Activated naive CD8-positive, alpha-beta T cell treated with anti-CD3 and anti-CD28 coated beads, Interleukin-2, amount 10 ng/mL, durations not matched to agents 7 days and 5 days (primary cell): ENCODE measurements around the gene EDA. TPM values are rescaled to one million over a fixed set of nuclear protein-coding genes. Genes with fewer than 3 reads are reported as not detected.

Experiments
- ATAC-seq: fragments of 150-1000 bp; cut with Tn5 transposase; one replicate; pipeline ENCODE4 v1.10.0; 2021; ENCODE audit warnings: low read depth, moderate library complexity
- POLR2A ChIA-PET: fragments of 350-600 bp; sonication (Branson Sonifier 250); formaldehyde crosslinking; loops from one replicate; lab custom pipeline; 2021; ENCODE audit warnings: antibody characterized with exemption; lab: Charles Lee
- DNase-seq: peaks from one replicate; pipeline ENCODE4 v3.0.0; 2021
- H3K27ac Mint-ChIP-seq: one replicate; pipeline ENCODE4 v1.8.0; 2022; ENCODE audit warnings: mild to moderate bottlenecking, mixed read lengths
- H3K27me3 Mint-ChIP-seq: one replicate; pipeline ENCODE4 v1.8.0; 2022; ENCODE audit warnings: mild to moderate bottlenecking, moderate library complexity, mixed read lengths
- H3K36me3 Mint-ChIP-seq: one replicate; pipeline ENCODE4 v1.8.0; 2021; ENCODE audit warnings: mild to moderate bottlenecking, mixed read lengths
- H3K4me1 Mint-ChIP-seq: one replicate; pipeline ENCODE4 v1.8.0; 2021; ENCODE audit warnings: mixed read lengths
- H3K4me3 Mint-ChIP-seq: one replicate; pipeline ENCODE4 v1.8.0; 2022; ENCODE audit warnings: mild to moderate bottlenecking, moderate library complexity, mixed read lengths
- H3K9me3 Mint-ChIP-seq: one replicate; pipeline ENCODE4 v1.8.0; 2021; ENCODE audit warnings: mixed read lengths
- total RNA-seq, 2 experiments: library from RNA; stranded (reverse); gene quantifications; one replicate each; pipeline ENCODE4 v1.2.3, GENCODE V29; 2021

The EDA gene
- total RNA-seq, 2 experiments from 2014 or later, result 0.94 to 2.3 TPM

DNA sequence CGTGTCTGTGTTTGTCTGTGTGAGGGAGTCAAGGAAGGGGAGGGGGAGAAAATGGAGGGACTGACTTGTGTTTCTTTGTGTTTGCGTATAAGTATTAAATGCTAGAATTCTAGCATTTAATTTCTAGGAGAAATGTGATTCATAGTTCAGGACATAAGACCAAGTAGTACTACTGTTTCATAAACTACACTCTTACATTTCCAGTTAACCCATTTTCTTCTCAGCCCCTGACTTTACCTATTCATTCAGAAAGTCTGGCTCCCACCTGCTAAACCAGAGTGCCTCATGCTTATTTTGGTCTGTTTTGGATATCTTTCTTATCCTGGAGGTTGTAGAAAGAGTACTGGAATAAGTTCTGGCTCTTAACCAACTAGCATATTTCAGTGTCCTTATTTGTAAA lies 14.2 kb downstream of the EDA start:
- DNase-seq, result no peak
- H3K4me3 Mint-ChIP-seq, result no peak overlapping the region
- H3K27me3 Mint-ChIP-seq, result no peaks in the 10 kb centered on the region
- H3K4me1 Mint-ChIP-seq, result peaks cover 8% of the 10 kb centered on the region
- no peaks in the 10 kb centered on the region for H3K36me3 Mint-ChIP-seq
- H3K9me3 Mint-ChIP-seq, result no peaks in the 10 kb centered on the region
- no peak for ATAC-seq
- no peak overlapping the region for H3K27ac Mint-ChIP-seq
- POLR2A ChIA-PET, result no interaction called here

GRCh38 chrX:69664693-69665092 lies 48.8 kb downstream of the EDA start:
- ATAC-seq, result no peak
- no peak overlapping the region for H3K4me3 Mint-ChIP-seq
- H3K4me1 Mint-ChIP-seq, result no peaks in the 10 kb centered on the region
- H3K9me3 Mint-ChIP-seq, result peaks cover 3% of the 10 kb centered on the region
- H3K27me3 Mint-ChIP-seq, result no peaks in the 10 kb centered on the region
- POLR2A ChIA-PET, result no interaction called here
- DNase-seq, result no peak
- H3K36me3 Mint-ChIP-seq, result no peaks in the 10 kb centered on the region
- no peak overlapping the region for H3K27ac Mint-ChIP-seq

GRCh38 chrX:69670001-69670555 lies 54.2 kb downstream of the EDA start:
- Mint-ChIP-seq H3K27ac (no peak overlapping the region), H3K27me3 (no peaks in the 10 kb centered on the region), H3K4me1 (no peaks in the 10 kb centered on the region), H3K4me3 (no peak overlapping the region), H3K36me3 (no peaks in the 10 kb centered on the region), H3K9me3 (peaks cover 9% of the 10 kb centered on the region)
- POLR2A ChIA-PET, result no interaction called here
- ATAC-seq (no peak), DNase-seq (no peak)

GRCh38 chrX:69674891-69675290 lies 59.0 kb downstream of the EDA start:
- H3K4me3 Mint-ChIP-seq, result no peak overlapping the region
- no peak for DNase-seq
- POLR2A ChIA-PET, result no interaction called here
- no peaks in the 10 kb centered on the region for H3K36me3 Mint-ChIP-seq
- H3K4me1 Mint-ChIP-seq, result no peaks in the 10 kb centered on the region
- no peak overlapping the region for H3K27ac Mint-ChIP-seq
- no peak for ATAC-seq
- peaks cover 11% of the 10 kb centered on the region for H3K9me3 Mint-ChIP-seq
- H3K27me3 Mint-ChIP-seq, result no peaks in the 10 kb centered on the region

- Mint-ChIP-seq H3K4me1 (no peaks in the 10 kb centered on the region), H3K4me3 (no peak overlapping the region), H3K9me3 (no peaks in the 10 kb centered on the region), H3K27ac (no peak overlapping the region), H3K27me3 (no peaks in the 10 kb centered on the region), H3K36me3 (no peaks in the 10 kb centered on the region)
- POLR2A ChIA-PET, result no interaction called here
- no peak for DNase-seq
- ATAC-seq, result no peak
These were observed 89.9 kb downstream of the EDA start for GRCh38 chrX:69705818-69706217.

DNA sequence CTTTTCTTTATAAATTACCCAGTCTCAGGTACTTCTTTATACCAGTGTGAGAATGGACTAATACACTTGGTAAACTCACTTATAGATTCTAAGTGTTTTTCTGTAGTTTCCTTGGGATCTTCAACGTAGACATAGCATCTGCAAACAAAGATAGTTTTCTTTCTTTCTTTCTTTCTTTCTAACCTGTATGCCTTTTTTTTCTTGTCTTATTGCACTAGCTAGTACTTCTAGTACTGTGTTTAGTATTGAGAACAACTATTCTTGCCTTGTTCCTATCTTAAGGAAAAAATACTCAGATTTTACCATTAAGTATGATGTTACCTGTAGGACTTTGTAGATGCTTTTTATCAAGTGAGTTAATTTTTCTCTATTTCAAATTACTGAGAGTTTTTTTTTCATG lies 102.2 kb downstream of the EDA start:
- DNase-seq (no peak), ATAC-seq (no peak)
- Mint-ChIP-seq H3K9me3 (peaks cover 4% of the 10 kb centered on the region), H3K4me3 (no peak overlapping the region), H3K27me3 (no peaks in the 10 kb centered on the region), H3K27ac (no peak overlapping the region), H3K36me3 (no peaks in the 10 kb centered on the region), H3K4me1 (no peaks in the 10 kb centered on the region)
- POLR2A ChIA-PET, result no interaction called here

DNA sequence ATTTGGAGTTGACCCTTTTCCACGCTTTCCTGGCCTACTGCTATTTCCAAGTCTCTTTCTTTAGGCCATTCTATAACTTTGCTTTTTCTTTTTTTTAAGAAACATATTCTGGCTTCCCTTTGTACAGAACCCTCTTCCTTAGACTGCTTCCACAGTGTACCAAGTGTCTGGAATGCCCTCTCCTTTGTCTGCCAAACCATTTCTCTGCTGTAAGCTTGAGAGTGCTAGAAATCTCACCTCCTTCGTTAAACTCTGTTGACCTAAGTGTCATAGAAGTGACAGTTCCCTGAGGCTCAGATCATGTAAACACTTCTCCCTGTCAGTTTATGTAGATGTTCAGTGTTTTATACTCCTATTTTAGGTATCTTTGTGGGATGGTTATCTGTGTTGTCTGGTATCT lies 108.4 kb downstream of the EDA start:
- Mint-ChIP-seq H3K27me3 (no peaks in the 10 kb centered on the region), H3K9me3 (no peaks in the 10 kb centered on the region), H3K36me3 (no peaks in the 10 kb centered on the region), H3K4me3 (no peak overlapping the region), H3K4me1 (no peaks in the 10 kb centered on the region), H3K27ac (no peak overlapping the region)
- POLR2A ChIA-PET, result no interaction called here
- DNase-seq, result no peak
- no peak for ATAC-seq

GRCh38 chrX:69740317-69740716 lies 124.4 kb downstream of the EDA start:
- DNase-seq, result no peak
- Mint-ChIP-seq H3K4me1 (no peaks in the 10 kb centered on the region), H3K36me3 (no peaks in the 10 kb centered on the region)

DNA sequence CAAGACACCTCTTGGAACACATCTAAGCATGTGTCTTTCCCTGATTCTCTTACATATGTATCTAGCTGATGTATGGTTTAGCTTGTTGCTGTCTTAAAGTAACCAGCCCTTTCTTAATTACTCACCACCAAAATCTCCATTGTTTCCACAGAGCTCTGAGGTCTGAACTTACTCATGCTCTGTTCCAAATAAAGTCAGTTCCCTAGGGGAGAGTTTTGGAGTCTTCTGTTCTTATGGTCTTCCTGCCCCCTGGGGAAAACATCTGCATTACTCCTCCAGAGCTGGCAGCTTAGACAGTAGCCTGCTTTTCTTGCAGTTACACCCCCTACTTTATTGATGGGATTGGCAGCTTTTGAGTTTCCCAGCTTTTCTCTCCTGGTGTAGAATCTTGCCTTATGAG lies 125.8 kb downstream of the EDA start:
- DNase-seq (no peak), ATAC-seq (no peak)
- POLR2A ChIA-PET, result no interaction called here
- Mint-ChIP-seq H3K9me3 (peaks cover 1% of the 10 kb centered on the region), H3K36me3 (no peaks in the 10 kb centered on the region), H3K27ac (no peak overlapping the region), H3K4me3 (no peak overlapping the region), H3K4me1 (no peaks in the 10 kb centered on the region), H3K27me3 (no peaks in the 10 kb centered on the region)

More at GRCh38 chrX:69740317-69740716, 124.4 kb downstream of the EDA start:
- ATAC-seq, result no peak
- no peak overlapping the region for H3K27ac Mint-ChIP-seq
- POLR2A ChIA-PET, result no interaction called here
- no peaks in the 10 kb centered on the region for H3K27me3 Mint-ChIP-seq
- H3K4me3 Mint-ChIP-seq, result no peak overlapping the region
- H3K9me3 Mint-ChIP-seq, result peaks cover 1% of the 10 kb centered on the region

DNA sequence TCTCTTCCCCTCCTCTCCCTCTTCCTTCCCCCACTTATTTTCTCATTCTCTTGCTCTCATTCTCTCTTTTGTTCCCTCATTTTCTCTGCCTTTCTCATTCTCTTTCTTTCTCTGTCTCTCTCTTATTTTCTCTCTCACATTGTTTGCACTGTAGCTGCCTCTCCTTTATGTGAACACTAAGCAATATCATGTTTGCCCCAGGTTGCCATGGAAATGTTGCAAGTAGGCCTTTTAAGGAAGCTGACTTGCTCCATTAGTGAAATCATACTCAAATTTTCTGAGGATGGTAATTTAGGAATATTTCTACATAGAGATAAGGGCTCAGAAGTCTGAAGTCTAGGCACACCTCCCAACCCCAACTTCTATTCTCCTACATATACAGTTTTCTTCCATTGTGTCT lies 130.1 kb downstream of the EDA start:
- H3K4me1 Mint-ChIP-seq, result no peaks in the 10 kb centered on the region
- ATAC-seq (no peak), DNase-seq (no peak)
- POLR2A ChIA-PET, result no interaction called here
- H3K36me3 Mint-ChIP-seq, result no peaks in the 10 kb centered on the region
- H3K4me3 Mint-ChIP-seq, result no peak overlapping the region
- H3K27me3 Mint-ChIP-seq, result no peaks in the 10 kb centered on the region
- peaks cover 1% of the 10 kb centered on the region for H3K9me3 Mint-ChIP-seq
- H3K27ac Mint-ChIP-seq, result no peak overlapping the region

DNA sequence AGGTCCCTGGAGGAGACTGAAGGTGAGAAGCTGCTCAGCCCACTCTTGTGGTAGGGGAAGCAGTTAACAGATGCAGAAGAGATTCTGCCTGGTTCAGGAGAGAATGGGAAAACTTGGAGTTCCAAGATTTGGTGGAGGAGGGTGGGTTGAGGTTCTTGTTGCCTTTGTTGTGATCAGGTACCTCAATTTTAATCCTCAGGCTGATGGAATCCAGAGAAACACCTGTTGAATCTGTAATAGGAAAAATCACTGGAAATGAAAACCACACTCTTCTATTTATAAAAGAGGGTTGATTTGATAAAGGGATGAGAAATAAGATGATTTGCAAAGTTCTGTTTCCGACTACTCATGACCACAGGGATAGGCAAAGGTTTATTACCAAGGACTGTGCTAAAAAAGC lies 132.1 kb downstream of the EDA start:
- ATAC-seq, result no peak
- H3K27ac Mint-ChIP-seq, result no peak overlapping the region
- no peaks in the 10 kb centered on the region for H3K27me3 Mint-ChIP-seq
- H3K4me3 Mint-ChIP-seq, result no peak overlapping the region
- no peak for DNase-seq
- H3K9me3 Mint-ChIP-seq, result no peaks in the 10 kb centered on the region
- POLR2A ChIA-PET, result no interaction called here
- no peaks in the 10 kb centered on the region for H3K36me3 Mint-ChIP-seq
- no peaks in the 10 kb centered on the region for H3K4me1 Mint-ChIP-seq

DNA sequence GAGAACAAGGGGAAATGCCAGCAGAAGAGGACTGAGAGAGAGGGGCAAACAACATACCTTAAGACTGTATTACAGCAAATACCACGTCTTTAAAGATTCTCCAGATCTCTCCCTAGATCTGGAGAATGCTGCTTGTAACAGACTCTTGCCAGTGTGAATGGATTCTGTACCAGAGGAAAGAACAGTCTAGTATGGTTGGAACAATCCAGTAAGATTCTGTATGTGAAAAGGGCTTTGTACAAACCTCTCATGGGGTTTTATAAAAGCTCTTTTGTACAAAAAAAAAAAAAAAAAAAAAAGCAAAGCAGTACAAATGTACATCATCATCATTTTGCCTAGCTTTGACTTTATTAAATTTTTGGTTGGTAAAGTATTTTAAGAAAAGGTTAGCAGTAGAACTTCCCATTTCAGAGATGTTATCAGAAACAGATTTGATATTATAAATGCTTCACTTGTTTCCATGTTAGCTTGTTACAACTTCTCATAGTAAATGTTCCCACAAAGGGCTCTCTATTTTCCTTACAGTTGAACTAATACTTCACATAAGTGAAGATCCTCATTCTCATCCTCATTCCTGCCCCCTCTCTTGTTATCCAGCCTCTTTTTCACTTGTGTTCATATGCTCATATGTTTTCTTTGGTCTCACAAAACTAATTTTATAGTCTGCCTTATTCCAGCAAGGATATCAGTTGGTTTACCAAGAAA lies 144.2 kb downstream of the EDA start:
- no peak overlapping the region for H3K27ac Mint-ChIP-seq
- H3K4me3 Mint-ChIP-seq, result no peak overlapping the region
- POLR2A ChIA-PET, result no interaction called here
- peaks cover 1% of the 10 kb centered on the region for H3K36me3 Mint-ChIP-seq
- ATAC-seq (no peak), DNase-seq (no peak)
- H3K4me1 Mint-ChIP-seq, result no peaks in the 10 kb centered on the region
- H3K9me3 Mint-ChIP-seq, result no peaks in the 10 kb centered on the region
- H3K27me3 Mint-ChIP-seq, result no peaks in the 10 kb centered on the region

- no peak overlapping the region for H3K4me3 Mint-ChIP-seq
- no peaks in the 10 kb centered on the region for H3K4me1 Mint-ChIP-seq
- H3K27me3 Mint-ChIP-seq, result no peaks in the 10 kb centered on the region
- DNase-seq, result no peak
- POLR2A ChIA-PET, result no interaction called here
- no peak overlapping the region for H3K27ac Mint-ChIP-seq
- no peak for ATAC-seq
- H3K36me3 Mint-ChIP-seq, result peaks cover 1% of the 10 kb centered on the region
- no peaks in the 10 kb centered on the region for H3K9me3 Mint-ChIP-seq
These were observed 145.7 kb downstream of the EDA start for GRCh38 chrX:69761633-69762032.

- ATAC-seq (no peak), DNase-seq (no peak)
- POLR2A ChIA-PET, result no interaction called here
- Mint-ChIP-seq H3K27ac (no peak overlapping the region), H3K36me3 (peaks cover 1% of the 10 kb centered on the region), H3K27me3 (no peaks in the 10 kb centered on the region), H3K4me1 (no peaks in the 10 kb centered on the region), H3K4me3 (no peak overlapping the region), H3K9me3 (no peaks in the 10 kb centered on the region)
These were observed 146.4 kb downstream of the EDA start for GRCh38 chrX:69762340-69762739.
